ENCODE data around the gene PRKAG2.

DNA sequence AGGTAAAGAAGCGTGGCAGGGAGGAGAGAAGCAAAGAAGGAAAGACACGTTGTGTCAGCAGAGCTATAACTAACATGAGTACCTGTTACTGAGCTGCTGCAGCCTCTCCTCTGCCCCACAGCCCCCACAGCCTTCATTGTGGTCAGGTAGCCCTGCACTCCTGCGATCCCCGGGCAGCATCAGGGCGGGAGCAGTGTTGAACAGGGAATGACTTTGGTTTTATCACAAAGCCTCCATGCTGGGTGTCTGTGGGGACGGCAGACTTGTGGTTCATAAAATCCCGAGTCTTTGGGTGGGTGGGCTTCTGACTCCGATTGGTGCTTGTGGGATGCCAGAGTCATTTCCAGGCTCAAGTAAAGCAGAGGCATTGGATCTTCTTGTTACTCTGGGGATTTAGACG is 14.8 kb upstream of the PRKAG2 start:
- TF ChIP-seq, protein P1, sequence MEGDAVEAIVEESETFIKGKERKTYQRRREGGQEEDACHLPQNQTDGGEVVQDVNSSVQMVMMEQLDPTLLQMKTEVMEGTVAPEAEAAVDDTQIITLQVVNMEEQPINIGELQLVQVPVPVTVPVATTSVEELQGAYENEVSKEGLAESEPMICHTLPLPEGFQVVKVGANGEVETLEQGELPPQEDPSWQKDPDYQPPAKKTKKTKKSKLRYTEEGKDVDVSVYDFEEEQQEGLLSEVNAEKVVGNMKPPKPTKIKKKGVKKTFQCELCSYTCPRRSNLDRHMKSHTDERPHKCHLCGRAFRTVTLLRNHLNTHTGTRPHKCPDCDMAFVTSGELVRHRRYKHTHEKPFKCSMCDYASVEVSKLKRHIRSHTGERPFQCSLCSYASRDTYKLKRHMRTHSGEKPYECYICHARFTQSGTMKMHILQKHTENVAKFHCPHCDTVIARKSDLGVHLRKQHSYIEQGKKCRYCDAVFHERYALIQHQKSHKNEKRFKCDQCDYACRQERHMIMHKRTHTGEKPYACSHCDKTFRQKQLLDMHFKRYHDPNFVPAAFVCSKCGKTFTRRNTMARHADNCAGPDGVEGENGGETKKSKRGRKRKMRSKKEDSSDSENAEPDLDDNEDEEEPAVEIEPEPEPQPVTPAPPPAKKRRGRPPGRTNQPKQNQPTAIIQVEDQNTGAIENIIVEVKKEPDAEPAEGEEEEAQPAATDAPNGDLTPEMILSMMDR (IDR thresholded peaks at IDR 0.05 in 8 of 11, conservative IDR thresholded peaks at IDR 0.05 in 3 of 11) = no peak
- TF ChIP-seq POLR2AphosphoS5 (IDR thresholded peaks at IDR 0.05) = no peak
- no peak for TF ChIP-seq POLR2A (IDR thresholded peaks at IDR 0.05)
